Neural cell (in vitro differentiated cells): ENCODE data around the gene ILF3. TPM values are rescaled to one million over a fixed set of nuclear protein-coding genes. Genes with fewer than 3 reads are reported as not detected.

ENCODE experiments used
- H2AFZ ChIP-seq: fragments of 200-600, 300-800 bp; sonication (generic), shearing (Covaris generic); 2 replicates; pipeline ENCODE4 v1.6.0; 2014; ENCODE audit warnings: low read depth, mild to moderate bottlenecking, antibody characterized with exemption, low read length, moderate library complexity
- H3F3A ChIP-seq: fragments of 200-600 bp; shearing (Covaris generic); 2 replicates; pipeline ENCODE4 v1.6.1; 2016; ENCODE audit warnings: mild to moderate bottlenecking, moderate library complexity, mixed read lengths, antibody characterized with exemption, low read length; ENCODE audit not compliant: insufficient read depth, poor library complexity, severe bottlenecking
- H3K27ac ChIP-seq: fragments of 200-600, 300-800 bp; sonication (generic), shearing (Covaris generic); 2 replicates; pipeline ENCODE4 v1.5.1; 2014; ENCODE audit warnings: mild to moderate bottlenecking, low read length, moderate library complexity
- H3K27me3 ChIP-seq: fragments of 300-800, 200-600 bp; sonication (generic), shearing (Covaris generic); 2 replicates; pipeline ENCODE4 v1.6.0; 2014; ENCODE audit warnings: mild to moderate bottlenecking, low read depth, low read length, moderate library complexity; ENCODE audit not compliant: insufficient read depth
- H3K36me3 ChIP-seq: fragments of 300-800, 200-600 bp; sonication (generic), shearing (Covaris generic); 2 replicates; pipeline ENCODE4 v1.5.1; 2014; ENCODE audit warnings: mild to moderate bottlenecking, antibody characterized with exemption, low read length, moderate library complexity; ENCODE audit not compliant: insufficient read depth
- H3K4me2 ChIP-seq: fragments of 300-800, 200-600 bp; sonication (generic), shearing (Covaris generic); 2 replicates; pipeline ENCODE4 v1.6.0; 2014; ENCODE audit warnings: mild to moderate bottlenecking, low read length
- H3K4me3 ChIP-seq: fragments of 300-800, 200-600 bp; sonication (generic), shearing (Covaris generic); 2 replicates; pipeline ENCODE4 v1.5.1; 2014; ENCODE audit warnings: mild to moderate bottlenecking, low read length, moderate library complexity
- H3K79me2 ChIP-seq: fragments of 200-600 bp; shearing (Covaris generic); replicated peaks from 2 replicates; pipeline ENCODE4 v1.6.0; 2014; ENCODE audit warnings: mild to moderate bottlenecking, low read length, moderate library complexity; ENCODE audit not compliant: insufficient read depth
- H3K9ac ChIP-seq: fragments of 300-800, 200-600 bp; sonication (generic), shearing (Covaris generic); 2 replicates; pipeline ENCODE4 v1.6.1; 2016; ENCODE audit warnings: mild to moderate bottlenecking, low read length, mixed read lengths
- H3K9me2 ChIP-seq: fragments of 200-600 bp; shearing (Covaris generic); 2 replicates; pipeline ENCODE4 v1.6.1; 2016; ENCODE audit warnings: mild to moderate bottlenecking, low read length, mixed read lengths; ENCODE audit not compliant: insufficient read depth
- H3K9me3 ChIP-seq: fragments of 200-600, 300-800 bp; sonication (generic), shearing (Covaris generic); 2 replicates; pipeline ENCODE4 v1.6.1; 2016; ENCODE audit warnings: mild to moderate bottlenecking, mixed run types, low read length, moderate library complexity, mixed read lengths
- H4K20me1 ChIP-seq: fragments of 200-600 bp; shearing (Covaris generic); 2 replicates; pipeline ENCODE4 v1.6.1; 2016; ENCODE audit warnings: mild to moderate bottlenecking, mixed run types; ENCODE audit not compliant: insufficient read depth
- EP300 ChIP-seq: fragments of 450-650 bp; conservative IDR thresholded peaks from 2 replicates; pipeline ENCODE4 v1.6.1; 2014; ENCODE audit warnings: antibody characterized with exemption, mild to moderate bottlenecking, moderate library complexity; ENCODE audit not compliant: poor library complexity, severe bottlenecking
- EZH2 ChIP-seq: fragments of 200-600, 300-800 bp; shearing (Covaris generic), sonication (generic); IDR thresholded peaks from 2 replicates; pipeline ENCODE4 v1.6.1; 2014; ENCODE audit warnings: antibody characterized with exemption, low read length, borderline replicate concordance, mild to moderate bottlenecking; ENCODE audit not compliant: insufficient read depth, poor library complexity, severe bottlenecking
- MXI1 ChIP-seq: fragments of 450-650 bp; conservative IDR thresholded peaks from 2 replicates; pipeline ENCODE4 v1.6.1; 2014; ENCODE audit warnings: antibody characterized with exemption, mild to moderate bottlenecking; ENCODE audit not compliant: poor library complexity, severe bottlenecking
- POLR2AphosphoS5 ChIP-seq: IDR thresholded peaks from 2 replicates; pipeline ENCODE4 v1.6.1; 2012
- RAD21 ChIP-seq: fragments of 450-650 bp; conservative IDR thresholded peaks from 2 replicates; pipeline ENCODE4 v1.6.1; 2014; ENCODE audit warnings: antibody characterized with exemption, mild to moderate bottlenecking, moderate library complexity
- SMC3 ChIP-seq: fragments of 450-650 bp; conservative IDR thresholded peaks from 2 replicates; pipeline ENCODE4 v1.6.1; 2014; ENCODE audit warnings: antibody characterized with exemption, mild to moderate bottlenecking, moderate library complexity; ENCODE audit not compliant: poor library complexity
- TAF1 ChIP-seq: IDR thresholded peaks from 2 replicates; pipeline ENCODE4 v1.6.1; 2012; ENCODE audit warnings: low read depth
- polyA plus RNA-seq: library from polyadenylated mRNA; depleted of rRNA; stranded (reverse); fragments of >200 nt; gene quantifications from 2 replicates; pipeline ENCODE4 v1.2.3, GENCODE V29; 2014
- TF ChIP-seq, protein P1 (sequence below): fragments of 450-650 bp; IDR thresholded peaks from 2 replicates; pipeline ENCODE4 v1.5.1; 2014; ENCODE audit warnings: antibody characterized with exemption, mild to moderate bottlenecking, moderate library complexity; ENCODE audit not compliant: poor library complexity, severe bottlenecking
- TF ChIP-seq, protein P2 (sequence below): IDR thresholded peaks from 2 replicates; pipeline ENCODE4 v1.6.1; 2012; ENCODE audit warnings: borderline replicate concordance

Gene ILF3
- polyA plus RNA-seq, 1 donor from 2014 or later, result 464 TPM

DNA sequence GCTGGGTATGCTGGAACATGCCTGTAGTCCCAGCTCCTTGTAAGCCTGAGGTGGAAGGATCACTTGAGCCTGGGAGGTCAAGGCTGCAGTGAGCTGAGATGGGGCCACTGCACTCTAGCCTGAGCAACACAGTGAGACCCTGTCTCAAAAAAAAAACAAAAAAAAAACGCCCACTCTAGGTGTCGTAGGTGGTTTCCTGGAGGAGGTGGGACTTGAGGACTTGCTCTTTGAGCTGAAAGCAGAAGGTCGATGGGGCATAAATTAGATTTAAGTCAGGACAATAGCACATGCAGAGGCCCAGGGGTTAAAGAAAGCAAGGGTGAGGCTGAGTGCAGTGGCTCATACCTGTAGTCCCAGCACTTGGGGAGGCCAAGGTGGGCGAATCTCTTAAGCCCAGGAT is 12.9 kb upstream of the ILF3 start:
- H3K36me3 ChIP-seq, result no peaks in the 10 kb centered on the region

DNA sequence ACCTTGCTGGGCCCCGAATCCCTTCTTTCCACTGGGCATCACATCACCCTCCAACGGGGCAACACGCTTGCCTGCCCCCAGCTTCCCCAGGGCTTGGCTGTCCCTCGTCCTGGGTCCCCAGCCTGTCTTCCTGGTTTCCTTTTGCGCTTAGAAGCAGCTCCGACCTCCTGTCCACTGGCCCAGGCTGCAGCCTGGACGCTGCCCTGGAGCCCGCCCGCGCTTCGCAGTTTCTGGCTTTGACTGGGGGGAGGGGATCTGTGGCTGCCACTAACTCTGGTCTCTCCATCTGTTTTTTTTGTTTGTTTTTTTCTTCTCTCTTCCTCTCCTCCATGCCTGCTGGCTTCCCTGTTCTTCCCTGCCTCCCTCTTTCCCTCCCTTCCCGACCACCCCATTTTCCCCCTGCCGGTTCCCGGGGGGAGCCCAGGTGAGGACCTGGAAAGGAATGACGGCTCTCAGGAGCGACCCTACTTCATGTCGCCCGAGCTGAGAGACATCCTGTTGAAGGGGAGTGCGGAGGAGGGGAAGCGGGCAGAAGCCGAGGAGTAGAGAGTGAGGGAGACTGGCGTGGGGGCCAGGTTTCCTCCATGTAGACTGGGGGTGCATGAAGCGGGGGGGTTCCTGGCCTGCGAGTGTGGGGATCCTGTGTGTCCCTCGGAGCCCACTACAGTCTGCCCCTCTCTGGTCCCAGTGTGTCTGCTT is 11.5 kb upstream of the ILF3 start:
- Histone ChIP-seq H3K36me3 (no peaks in the 10 kb centered on the region), H2AFZ (no peak overlapping the region), H3K4me2 (no peak overlapping the region), H3F3A (no peaks in the 10 kb centered on the region), H3K79me2 (no peaks in the 10 kb centered on the region), H3K4me3 (no peak overlapping the region), H3K27me3 (no peaks in the 10 kb centered on the region), H4K20me1 (no peaks in the 10 kb centered on the region), H3K9me2 (no peaks in the 10 kb centered on the region), H3K27ac (no peak overlapping the region), H3K9me3 (no peaks in the 10 kb centered on the region), H3K9ac (no peak overlapping the region)
- TF ChIP-seq MXI1 (no peak), POLR2AphosphoS5 (no peak), TAF1 (no peak), RAD21 (no peak), EZH2 (no peak), EP300 (no peak), SMC3 (no peak)
- TF ChIP-seq, protein P1, sequence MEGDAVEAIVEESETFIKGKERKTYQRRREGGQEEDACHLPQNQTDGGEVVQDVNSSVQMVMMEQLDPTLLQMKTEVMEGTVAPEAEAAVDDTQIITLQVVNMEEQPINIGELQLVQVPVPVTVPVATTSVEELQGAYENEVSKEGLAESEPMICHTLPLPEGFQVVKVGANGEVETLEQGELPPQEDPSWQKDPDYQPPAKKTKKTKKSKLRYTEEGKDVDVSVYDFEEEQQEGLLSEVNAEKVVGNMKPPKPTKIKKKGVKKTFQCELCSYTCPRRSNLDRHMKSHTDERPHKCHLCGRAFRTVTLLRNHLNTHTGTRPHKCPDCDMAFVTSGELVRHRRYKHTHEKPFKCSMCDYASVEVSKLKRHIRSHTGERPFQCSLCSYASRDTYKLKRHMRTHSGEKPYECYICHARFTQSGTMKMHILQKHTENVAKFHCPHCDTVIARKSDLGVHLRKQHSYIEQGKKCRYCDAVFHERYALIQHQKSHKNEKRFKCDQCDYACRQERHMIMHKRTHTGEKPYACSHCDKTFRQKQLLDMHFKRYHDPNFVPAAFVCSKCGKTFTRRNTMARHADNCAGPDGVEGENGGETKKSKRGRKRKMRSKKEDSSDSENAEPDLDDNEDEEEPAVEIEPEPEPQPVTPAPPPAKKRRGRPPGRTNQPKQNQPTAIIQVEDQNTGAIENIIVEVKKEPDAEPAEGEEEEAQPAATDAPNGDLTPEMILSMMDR, result no peak
- TF ChIP-seq, protein P2, sequence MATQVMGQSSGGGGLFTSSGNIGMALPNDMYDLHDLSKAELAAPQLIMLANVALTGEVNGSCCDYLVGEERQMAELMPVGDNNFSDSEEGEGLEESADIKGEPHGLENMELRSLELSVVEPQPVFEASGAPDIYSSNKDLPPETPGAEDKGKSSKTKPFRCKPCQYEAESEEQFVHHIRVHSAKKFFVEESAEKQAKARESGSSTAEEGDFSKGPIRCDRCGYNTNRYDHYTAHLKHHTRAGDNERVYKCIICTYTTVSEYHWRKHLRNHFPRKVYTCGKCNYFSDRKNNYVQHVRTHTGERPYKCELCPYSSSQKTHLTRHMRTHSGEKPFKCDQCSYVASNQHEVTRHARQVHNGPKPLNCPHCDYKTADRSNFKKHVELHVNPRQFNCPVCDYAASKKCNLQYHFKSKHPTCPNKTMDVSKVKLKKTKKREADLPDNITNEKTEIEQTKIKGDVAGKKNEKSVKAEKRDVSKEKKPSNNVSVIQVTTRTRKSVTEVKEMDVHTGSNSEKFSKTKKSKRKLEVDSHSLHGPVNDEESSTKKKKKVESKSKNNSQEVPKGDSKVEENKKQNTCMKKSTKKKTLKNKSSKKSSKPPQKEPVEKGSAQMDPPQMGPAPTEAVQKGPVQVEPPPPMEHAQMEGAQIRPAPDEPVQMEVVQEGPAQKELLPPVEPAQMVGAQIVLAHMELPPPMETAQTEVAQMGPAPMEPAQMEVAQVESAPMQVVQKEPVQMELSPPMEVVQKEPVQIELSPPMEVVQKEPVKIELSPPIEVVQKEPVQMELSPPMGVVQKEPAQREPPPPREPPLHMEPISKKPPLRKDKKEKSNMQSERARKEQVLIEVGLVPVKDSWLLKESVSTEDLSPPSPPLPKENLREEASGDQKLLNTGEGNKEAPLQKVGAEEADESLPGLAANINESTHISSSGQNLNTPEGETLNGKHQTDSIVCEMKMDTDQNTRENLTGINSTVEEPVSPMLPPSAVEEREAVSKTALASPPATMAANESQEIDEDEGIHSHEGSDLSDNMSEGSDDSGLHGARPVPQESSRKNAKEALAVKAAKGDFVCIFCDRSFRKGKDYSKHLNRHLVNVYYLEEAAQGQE, result no peak

More for the DNA sequence above, 12.9 kb upstream of the ILF3 start:
- Histone ChIP-seq H3K27me3 (no peaks in the 10 kb centered on the region), H3K9me3 (no peaks in the 10 kb centered on the region), H3F3A (no peaks in the 10 kb centered on the region), H3K79me2 (no peaks in the 10 kb centered on the region), H3K4me2 (no peak overlapping the region), H3K9ac (no peak overlapping the region), H4K20me1 (no peaks in the 10 kb centered on the region), H3K4me3 (no peak overlapping the region), H3K9me2 (no peaks in the 10 kb centered on the region), H3K27ac (no peak overlapping the region), H2AFZ (no peak overlapping the region)
- TF ChIP-seq EZH2, result no peak
- no peak for TF ChIP-seq SMC3
- no peak for TF ChIP-seq TAF1
- TF ChIP-seq MXI1, result no peak
- no peak for TF ChIP-seq RAD21
- TF ChIP-seq EP300, result no peak
- TF ChIP-seq POLR2AphosphoS5, result no peak
- TF ChIP-seq, protein P2, result no peak
- TF ChIP-seq, protein P1, result no peak
